Nephron progenitor cell (in vitro differentiated cells): ENCODE measurements around the gene MFRP.
A peak's percentile ranks its signal among the peaks of the same experiment; 100 is the strongest.

Experiments used
- DNase-seq: peaks from one replicate; pipeline ENCODE4 v3.0.0; 2021
- H3K27ac Mint-ChIP-seq: 2 replicates; pipeline ENCODE4 v1.8.0; 2021; ENCODE audit warnings: mild to moderate bottlenecking, moderate library complexity, mixed read lengths
- H3K27me3 Mint-ChIP-seq: 2 replicates; pipeline ENCODE4 v1.8.0; 2021; ENCODE audit warnings: mild to moderate bottlenecking, low read depth, mixed read lengths; ENCODE audit not compliant: poor library complexity
- H3K36me3 Mint-ChIP-seq: 2 replicates; pipeline ENCODE4 v1.8.0; 2021; ENCODE audit warnings: low read depth, mixed read lengths
- H3K4me1 Mint-ChIP-seq: 2 replicates; pipeline ENCODE4 v1.8.0; 2021; ENCODE audit warnings: mixed read lengths
- H3K4me3 Mint-ChIP-seq: 2 replicates; pipeline ENCODE4 v1.8.0; 2021; ENCODE audit warnings: mild to moderate bottlenecking, moderate library complexity, mixed read lengths
- H3K9me3 Mint-ChIP-seq: 2 replicates; pipeline ENCODE4 v1.8.0; 2021; ENCODE audit warnings: mild to moderate bottlenecking, moderate library complexity, mixed read lengths
- CTCF ChIP-seq: fragments of 200-600 bp; sonication (generic); IDR thresholded peaks from 2 replicates; pipeline ENCODE4 v1.5.0; 2021; ENCODE audit warnings: antibody characterized with exemption

The MFRP gene

DNA sequence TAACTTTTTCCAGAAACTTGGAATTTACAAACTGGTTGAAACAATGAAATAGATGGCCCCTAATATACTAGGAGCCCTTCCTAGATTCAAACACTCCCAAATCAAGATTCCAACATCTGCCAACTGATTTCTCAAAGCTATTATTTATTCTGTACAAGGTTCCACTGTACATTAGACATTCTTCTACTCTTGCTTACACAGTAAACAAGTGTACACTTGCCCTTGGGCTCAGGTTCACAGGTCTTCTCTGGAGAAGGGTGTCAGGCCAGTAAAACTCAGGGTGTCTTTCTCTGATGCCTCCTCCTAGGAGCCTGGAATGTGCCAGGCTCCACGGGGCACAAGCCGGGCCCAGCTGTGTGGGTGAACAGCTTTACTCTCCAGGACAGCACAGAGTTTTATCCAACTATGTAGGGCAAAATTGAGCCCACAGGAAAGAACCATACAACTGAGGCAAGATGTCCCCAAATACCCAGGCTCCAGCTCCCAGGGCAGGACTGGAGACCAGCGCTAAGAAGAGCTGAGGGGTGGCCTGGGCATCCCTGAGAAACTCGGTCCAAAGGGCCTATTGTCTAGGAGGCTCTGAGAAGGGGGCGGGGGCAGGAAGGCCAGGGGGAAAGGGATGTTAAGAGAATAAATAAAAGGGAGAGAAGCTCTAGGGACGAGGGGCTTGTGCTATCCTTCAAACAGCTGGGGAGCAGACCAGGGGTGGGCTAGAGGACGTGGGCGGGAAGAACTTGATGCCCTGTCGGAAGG is 8.8 kb upstream of the MFRP start:
- Mint-ChIP-seq H3K27me3 (peaks cover 71% of the 10 kb centered on the region), H3K4me3 (peak overlapping the region; percentile 36), H3K36me3 (peaks cover 19% of the 10 kb centered on the region), H3K4me1 (peaks cover 47% of the 10 kb centered on the region), H3K27ac (no peak overlapping the region), H3K9me3 (peaks cover 4% of the 10 kb centered on the region)
- no peak for TF ChIP-seq CTCF
- no peak for DNase-seq

DNA sequence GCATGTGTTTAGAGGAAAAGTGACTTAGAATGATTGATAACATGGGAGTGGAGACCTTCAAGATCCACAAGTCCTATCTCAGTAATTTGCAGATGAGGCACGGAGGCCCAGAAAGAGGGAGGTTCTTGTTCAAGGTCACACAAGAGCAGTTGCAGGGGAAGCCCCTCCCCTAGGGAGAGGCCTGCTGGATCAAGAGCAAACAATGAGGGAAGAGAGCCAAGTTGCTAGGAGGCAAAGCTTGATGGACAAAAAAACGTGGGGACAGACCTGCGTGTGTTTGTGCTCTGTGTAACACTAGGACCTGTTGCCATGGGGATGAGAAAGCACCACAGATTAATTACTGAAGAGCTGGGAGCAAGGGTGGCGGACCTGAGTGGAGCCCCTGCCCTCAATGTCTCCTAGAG is 6.4 kb upstream of the MFRP start:
- DNase-seq, result no peak
- H3K9me3 Mint-ChIP-seq, result peaks cover 4% of the 10 kb centered on the region
- peaks cover 5% of the 10 kb centered on the region for H3K36me3 Mint-ChIP-seq
- H3K27me3 Mint-ChIP-seq, result peaks cover 68% of the 10 kb centered on the region
- peaks cover 35% of the 10 kb centered on the region for H3K4me1 Mint-ChIP-seq
- no peak overlapping the region for H3K27ac Mint-ChIP-seq
- H3K4me3 Mint-ChIP-seq, result no peak overlapping the region
- no peak for TF ChIP-seq CTCF

DNA sequence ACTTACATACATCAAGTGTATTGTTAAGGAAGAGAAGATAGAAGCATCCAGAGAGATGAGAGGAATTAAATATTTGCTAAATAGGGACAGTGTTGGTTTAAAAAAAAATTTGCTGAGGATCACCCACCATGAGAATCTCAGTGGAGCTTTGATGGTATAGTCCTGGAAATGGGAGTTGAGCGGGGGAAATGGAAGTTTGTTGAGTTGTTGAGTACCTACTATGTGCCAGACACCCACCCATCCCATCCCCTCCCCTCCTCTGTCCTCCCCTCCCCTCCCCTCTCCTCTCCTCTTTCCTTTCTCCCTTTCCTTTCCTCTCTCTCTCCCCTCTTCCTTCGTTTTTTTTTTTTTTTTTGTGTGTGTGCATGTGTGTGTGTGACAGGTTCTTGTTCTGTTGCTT is 4.7 kb upstream of the MFRP start:
- TF ChIP-seq CTCF, result no peak
- no peak overlapping the region for H3K4me3 Mint-ChIP-seq
- peaks cover 21% of the 10 kb centered on the region for H3K4me1 Mint-ChIP-seq
- H3K36me3 Mint-ChIP-seq, result no peaks in the 10 kb centered on the region
- H3K9me3 Mint-ChIP-seq, result peaks cover 4% of the 10 kb centered on the region
- H3K27ac Mint-ChIP-seq, result peak overlapping the region; percentile 47
- peaks cover 72% of the 10 kb centered on the region for H3K27me3 Mint-ChIP-seq
- no peak for DNase-seq

GRCh38 chr11:119350302-119350701 is 3.8 kb upstream of the MFRP start:
- Mint-ChIP-seq H3K9me3 (peaks cover 4% of the 10 kb centered on the region), H3K4me1 (peaks cover 13% of the 10 kb centered on the region), H3K36me3 (no peaks in the 10 kb centered on the region), H3K27me3 (peaks cover 72% of the 10 kb centered on the region), H3K27ac (no peak overlapping the region), H3K4me3 (no peak overlapping the region)
- no peak for DNase-seq
- no peak for TF ChIP-seq CTCF

DNA sequence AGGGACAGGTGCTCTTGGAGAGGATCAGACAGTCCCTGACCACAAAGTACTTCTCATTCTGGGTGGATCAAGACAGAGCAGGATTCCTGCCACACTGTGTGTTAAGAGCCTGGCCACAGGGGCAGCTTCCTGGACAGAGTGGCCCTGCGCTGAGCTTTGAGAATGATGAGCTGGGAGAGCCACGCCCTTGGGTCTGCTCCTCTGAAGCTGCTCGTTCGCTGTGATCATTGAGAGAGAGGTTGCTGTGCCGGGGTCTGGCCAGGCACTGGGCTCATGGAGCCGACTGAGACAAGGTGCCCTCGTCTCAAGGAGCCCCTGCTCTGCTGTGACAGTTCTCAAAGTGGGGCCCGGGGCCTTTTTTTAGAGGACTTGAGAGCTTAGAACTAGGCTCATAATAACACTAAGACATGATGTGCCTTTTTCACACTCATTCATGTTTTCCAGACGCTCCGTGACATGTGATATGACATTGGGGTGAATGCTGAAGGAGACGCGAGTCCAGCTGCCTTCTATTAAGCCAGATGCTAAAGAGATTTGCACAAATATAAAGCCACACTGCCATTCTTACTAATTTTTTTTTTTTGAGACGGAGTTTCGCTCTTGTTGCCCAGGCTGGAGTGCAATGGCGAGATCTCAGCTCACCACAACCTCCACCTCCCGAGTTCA is 1.6 kb upstream of the MFRP start:
- DNase-seq, result no peak
- Mint-ChIP-seq H3K36me3 (no peaks in the 10 kb centered on the region), H3K27me3 (peaks cover 76% of the 10 kb centered on the region), H3K4me3 (no peak overlapping the region), H3K27ac (no peak overlapping the region), H3K9me3 (peaks cover 4% of the 10 kb centered on the region), H3K4me1 (peaks cover 6% of the 10 kb centered on the region)
- TF ChIP-seq CTCF, result no peak

DNA sequence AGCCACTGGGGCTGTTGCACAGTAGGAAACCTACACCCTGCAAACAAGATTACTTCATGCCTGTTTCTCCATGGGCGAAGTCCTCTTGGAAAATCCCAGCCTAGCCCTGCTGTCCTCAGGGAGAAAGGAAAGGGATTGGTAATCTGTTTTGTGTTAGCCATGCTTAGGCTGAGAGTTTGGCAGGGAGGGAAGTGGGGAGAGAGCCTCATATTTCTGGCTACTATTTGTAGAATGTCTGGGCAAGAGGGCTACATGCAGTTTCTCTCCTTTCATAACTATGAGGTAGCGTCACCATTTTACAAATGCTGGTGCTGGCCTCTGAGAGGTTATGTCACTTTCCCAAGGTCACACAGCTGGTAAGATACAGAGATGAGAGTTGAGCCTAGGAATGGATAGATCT is 737 bp upstream of the MFRP start:
- Mint-ChIP-seq H3K27me3 (peaks cover 79% of the 10 kb centered on the region), H3K9me3 (peaks cover 4% of the 10 kb centered on the region), H3K4me1 (no peaks in the 10 kb centered on the region), H3K4me3 (no peak overlapping the region), H3K36me3 (no peaks in the 10 kb centered on the region), H3K27ac (no peak overlapping the region)
- no peak for TF ChIP-seq CTCF
- no peak for DNase-seq
